Measurements from ENCODE around the gene ENOX1. TPM values are rescaled to one million over a fixed set of nuclear protein-coding genes. Genes with fewer than 3 reads are reported as not detected.

ENOX1 gene
- total RNA-seq, 2 donors from 2014 or later: not detected

DNA sequence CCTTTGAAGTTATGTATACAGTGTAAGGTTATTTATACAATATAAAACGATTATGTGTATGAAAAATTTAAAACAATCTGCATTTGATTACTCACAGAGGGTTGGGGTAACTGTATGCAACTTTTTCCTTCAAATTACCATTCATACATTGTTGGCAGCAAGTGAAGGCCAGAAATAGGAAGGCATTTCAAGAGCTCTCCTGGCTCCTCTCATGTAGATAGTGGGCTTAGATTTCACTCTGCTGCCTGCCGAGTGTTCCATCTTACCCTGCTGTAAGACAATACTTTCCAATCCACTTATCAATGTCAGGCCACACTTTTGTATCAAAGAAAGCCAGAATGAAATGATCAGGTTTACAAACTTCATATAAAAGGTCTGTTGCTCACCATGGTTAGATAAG is 518.1 kb downstream of the ENOX1 start:
- ATAC-seq (no peak), DNase-seq (no peak)
- no peaks in the 10 kb centered on the region for H3K4me1 Mint-ChIP-seq
- no peaks in the 10 kb centered on the region for H3K36me3 Mint-ChIP-seq (ENCODE audit: low read depth)
- peaks cover 60% of the 10 kb centered on the region for H3K27me3 Mint-ChIP-seq
- no peaks in the 10 kb centered on the region for H3K9me3 ChIP-seq (ENCODE audit: control insufficient read depth, low read length, poor library complexity, severe bottlenecking)
- H3K4me3 Mint-ChIP-seq: no peak overlapping the region
- no peak overlapping the region for H3K27ac Mint-ChIP-seq

DNA sequence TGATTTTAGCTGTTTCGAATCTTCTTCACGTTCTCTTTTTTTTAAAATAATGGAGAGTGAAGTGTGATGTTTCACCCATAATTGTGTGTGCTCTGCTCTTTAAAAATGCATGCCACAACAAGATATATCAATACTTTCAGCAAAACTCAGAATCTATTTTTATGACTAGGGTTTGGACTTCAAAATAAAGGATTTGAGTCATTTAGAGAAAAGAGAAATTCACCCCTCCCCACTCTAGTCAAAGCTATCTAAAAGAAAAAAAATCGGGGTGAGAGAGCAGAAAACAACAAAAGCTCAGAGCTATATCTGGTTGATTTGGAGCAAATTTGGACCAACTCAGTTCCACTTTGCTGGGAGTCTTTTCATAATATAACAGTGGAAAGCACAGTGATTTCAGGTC is 518.9 kb downstream of the ENOX1 start:
- ATAC-seq: no peak
- no peak overlapping the region for H3K27ac Mint-ChIP-seq
- no peak for DNase-seq
- H3K36me3 Mint-ChIP-seq (ENCODE audit: low read depth): no peaks in the 10 kb centered on the region
- no peak overlapping the region for H3K4me3 Mint-ChIP-seq
- H3K27me3 Mint-ChIP-seq: peaks cover 53% of the 10 kb centered on the region
- H3K4me1 Mint-ChIP-seq: no peaks in the 10 kb centered on the region
- H3K9me3 ChIP-seq (ENCODE audit: control insufficient read depth, low read length, poor library complexity, severe bottlenecking): no peaks in the 10 kb centered on the region

DNA sequence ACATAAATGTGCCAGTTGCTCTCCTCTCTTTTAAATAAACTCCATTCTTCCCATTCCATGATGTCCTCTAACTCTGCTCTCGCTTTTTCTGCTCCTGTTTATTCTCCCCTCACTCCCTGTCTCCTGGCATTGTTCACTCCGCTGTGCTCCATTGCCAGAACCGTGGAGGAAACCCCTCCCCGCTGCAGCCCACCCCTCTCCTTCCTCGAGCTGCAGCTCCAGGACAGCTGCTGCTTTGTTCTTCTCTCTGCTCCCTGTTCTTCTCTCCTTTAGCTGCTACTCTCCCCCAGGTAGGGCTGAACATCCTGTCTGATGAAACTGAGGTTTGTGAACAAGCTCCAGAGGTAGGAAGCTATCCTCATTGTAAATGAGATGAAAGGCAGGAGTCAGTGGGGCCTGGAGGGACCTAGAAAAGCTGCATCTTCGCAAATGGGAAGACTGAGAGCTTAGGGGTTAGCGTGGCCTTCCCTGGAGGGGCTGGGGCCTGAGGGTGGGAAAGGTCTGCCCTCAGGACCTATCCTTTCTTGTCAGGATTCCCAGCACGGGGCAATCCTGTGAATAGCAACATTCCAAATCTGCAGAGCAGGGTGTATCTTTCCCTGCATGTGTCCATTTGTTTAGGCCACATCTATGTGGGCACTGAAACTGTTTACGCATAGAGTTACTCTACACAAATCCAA is 519.7 kb downstream of the ENOX1 start:
- Mint-ChIP-seq H3K27ac (no peak overlapping the region), H3K36me3 (ENCODE audit: low read depth) (no peaks in the 10 kb centered on the region), H3K27me3 (peaks cover 45% of the 10 kb centered on the region), H3K4me1 (no peaks in the 10 kb centered on the region), H3K4me3 (no peak overlapping the region)
- DNase-seq: no peak
- H3K9me3 ChIP-seq (ENCODE audit: control insufficient read depth, low read length, poor library complexity, severe bottlenecking): no peaks in the 10 kb centered on the region
- no peak for ATAC-seq

DNA sequence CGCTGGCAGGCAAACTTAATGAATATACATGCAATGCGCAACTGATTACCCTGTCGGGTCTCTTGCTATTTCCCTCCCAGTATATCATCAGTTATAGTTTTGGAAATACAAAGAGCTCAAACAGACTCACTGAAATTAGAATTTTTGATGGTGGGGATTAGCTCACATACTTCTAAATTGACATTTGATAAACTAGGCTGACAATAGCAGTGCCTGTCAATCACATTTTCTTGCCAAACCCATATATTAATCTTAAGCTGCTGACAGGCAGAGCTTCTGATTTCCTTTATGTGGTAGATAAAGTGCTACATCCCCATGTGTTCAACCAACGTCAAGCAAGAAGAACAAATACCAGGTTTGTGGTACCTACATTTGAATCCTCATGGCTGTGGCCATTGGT is 521.7 kb downstream of the ENOX1 start:
- H3K27me3 Mint-ChIP-seq: peaks cover 36% of the 10 kb centered on the region

DNA sequence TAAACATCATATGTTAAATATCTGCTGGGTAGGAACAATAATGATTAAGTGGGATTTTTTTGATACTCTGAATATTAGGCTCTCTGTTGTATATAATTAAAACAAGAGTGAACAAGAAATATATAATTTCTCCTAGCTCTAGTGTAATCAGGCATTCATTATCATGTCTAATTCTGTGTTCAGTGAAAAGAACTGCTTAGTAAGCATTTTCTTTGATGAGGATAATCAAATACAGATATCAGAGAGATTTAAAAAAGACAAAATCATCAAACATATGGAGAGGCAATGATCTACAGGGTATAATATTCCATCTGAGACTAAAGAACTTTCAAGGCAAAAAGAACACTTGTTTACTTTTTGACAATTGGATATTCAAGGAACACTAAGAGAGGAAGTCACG is 522.3 kb downstream of the ENOX1 start:
- Mint-ChIP-seq H3K4me3 (no peak overlapping the region), H3K27me3 (peaks cover 36% of the 10 kb centered on the region), H3K36me3 (ENCODE audit: low read depth) (no peaks in the 10 kb centered on the region), H3K27ac (no peak overlapping the region), H3K4me1 (no peaks in the 10 kb centered on the region)
- no peak for DNase-seq
- ATAC-seq: no peak
- H3K9me3 ChIP-seq (ENCODE audit: control insufficient read depth, low read length, poor library complexity, severe bottlenecking): no peaks in the 10 kb centered on the region

More for the DNA sequence above, 521.7 kb downstream of the ENOX1 start:
- H3K4me1 Mint-ChIP-seq: no peaks in the 10 kb centered on the region
- H3K27ac Mint-ChIP-seq: no peak overlapping the region
- no peaks in the 10 kb centered on the region for H3K9me3 ChIP-seq (ENCODE audit: control insufficient read depth, low read length, poor library complexity, severe bottlenecking)
- no peak overlapping the region for H3K4me3 Mint-ChIP-seq
- no peaks in the 10 kb centered on the region for H3K36me3 Mint-ChIP-seq (ENCODE audit: low read depth)
- DNase-seq (no peak), ATAC-seq (no peak)

DNA sequence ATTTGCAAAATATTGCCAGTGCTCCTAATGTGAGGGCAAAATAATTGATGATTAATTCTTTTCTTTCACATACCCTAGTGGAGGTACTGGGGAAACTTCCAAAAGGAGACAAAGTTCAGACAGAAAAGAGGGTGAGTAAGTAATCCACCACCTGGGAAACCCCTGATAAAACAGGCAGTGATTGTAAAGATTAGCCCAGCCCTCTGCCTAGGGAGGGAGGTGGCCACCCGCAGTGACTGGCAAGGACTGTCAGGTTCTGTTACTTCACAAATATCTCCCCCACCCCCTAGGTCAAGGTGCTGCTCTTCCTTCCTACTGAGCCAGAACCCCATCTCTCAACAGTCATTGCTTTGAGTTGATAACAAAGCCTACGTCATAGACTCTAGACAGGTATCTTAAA is 523.7 kb downstream of the ENOX1 start:
- H3K4me3 Mint-ChIP-seq: no peak overlapping the region
- no peaks in the 10 kb centered on the region for H3K9me3 ChIP-seq (ENCODE audit: control insufficient read depth, low read length, poor library complexity, severe bottlenecking)
- DNase-seq: no peak
- no peak for ATAC-seq
- no peaks in the 10 kb centered on the region for H3K36me3 Mint-ChIP-seq (ENCODE audit: low read depth)
- no peak overlapping the region for H3K27ac Mint-ChIP-seq
- H3K4me1 Mint-ChIP-seq: no peaks in the 10 kb centered on the region
- H3K27me3 Mint-ChIP-seq: peaks cover 34% of the 10 kb centered on the region

DNA sequence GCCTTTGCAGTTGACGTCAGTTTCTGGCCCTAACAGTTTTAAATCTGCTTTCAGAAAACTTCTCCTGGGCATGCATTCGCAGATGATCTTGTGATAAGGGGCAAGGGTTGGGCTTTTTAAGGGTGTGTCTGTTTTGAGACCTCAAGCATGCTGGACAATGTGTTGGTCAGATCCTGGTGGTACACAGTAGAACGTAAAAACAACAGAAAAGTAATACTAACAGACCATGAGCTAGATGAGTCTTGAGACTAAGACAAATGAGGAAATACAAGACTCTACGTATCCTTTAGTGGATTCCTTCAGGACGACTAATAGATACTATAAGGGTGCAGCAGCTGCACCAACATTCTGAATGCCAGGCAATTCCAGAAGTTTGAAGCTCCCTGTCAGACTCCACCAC is 525.8 kb downstream of the ENOX1 start:
- Mint-ChIP-seq H3K36me3 (ENCODE audit: low read depth) (no peaks in the 10 kb centered on the region), H3K27ac (no peak overlapping the region), H3K27me3 (peaks cover 30% of the 10 kb centered on the region), H3K4me1 (no peaks in the 10 kb centered on the region), H3K4me3 (no peak overlapping the region)
- no peaks in the 10 kb centered on the region for H3K9me3 ChIP-seq (ENCODE audit: control insufficient read depth, low read length, poor library complexity, severe bottlenecking)
- DNase-seq (no peak), ATAC-seq (no peak)

DNA sequence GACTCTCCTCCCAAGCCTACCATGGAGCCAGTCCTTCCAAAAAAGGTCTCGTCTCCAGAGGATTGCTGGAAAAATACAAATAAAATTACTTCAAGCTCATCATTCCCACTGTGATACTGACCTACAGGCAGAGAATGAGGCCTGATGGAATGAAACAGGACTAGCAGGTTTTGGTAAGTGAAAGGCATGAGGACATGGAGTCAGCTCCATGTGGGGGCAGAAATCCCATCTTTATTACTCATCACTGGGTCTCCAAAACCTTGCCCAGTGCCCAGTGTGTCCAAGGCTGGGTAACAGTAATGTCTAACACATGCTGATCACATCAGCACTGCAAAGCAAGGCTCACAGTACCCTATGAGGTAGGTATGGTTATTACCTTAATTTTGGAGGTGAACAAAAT is 528.0 kb downstream of the ENOX1 start:
- H3K9me3 ChIP-seq (ENCODE audit: control insufficient read depth, low read length, poor library complexity, severe bottlenecking): no peaks in the 10 kb centered on the region
- ATAC-seq: no peak
- Mint-ChIP-seq H3K27me3 (peaks cover 44% of the 10 kb centered on the region), H3K36me3 (ENCODE audit: low read depth) (no peaks in the 10 kb centered on the region), H3K4me1 (no peaks in the 10 kb centered on the region), H3K4me3 (no peak overlapping the region), H3K27ac (no peak overlapping the region)
- DNase-seq: no peak

DNA sequence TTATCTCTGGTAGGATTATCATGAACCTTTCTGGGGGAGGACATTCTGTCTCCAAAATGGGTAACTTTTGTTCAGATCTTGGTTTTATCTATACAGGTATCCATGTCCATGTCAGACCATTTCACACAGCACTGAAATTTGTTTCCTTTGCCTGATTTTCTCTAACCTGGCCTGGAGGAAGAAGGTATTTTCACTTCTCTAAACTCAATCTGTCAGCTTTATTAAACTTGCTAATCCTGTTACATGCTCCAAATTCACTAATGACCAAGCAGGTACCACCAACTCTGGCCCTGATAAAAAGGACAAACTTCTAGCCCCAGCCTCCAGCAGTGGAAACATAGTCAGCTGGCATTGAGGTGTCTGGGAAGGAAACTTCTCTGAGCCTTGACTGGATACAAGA is 529.0 kb downstream of the ENOX1 start:
- Mint-ChIP-seq H3K36me3 (ENCODE audit: low read depth) (no peaks in the 10 kb centered on the region), H3K4me1 (no peaks in the 10 kb centered on the region), H3K4me3 (no peak overlapping the region), H3K27ac (no peak overlapping the region), H3K27me3 (peaks cover 54% of the 10 kb centered on the region)
- no peaks in the 10 kb centered on the region for H3K9me3 ChIP-seq (ENCODE audit: control insufficient read depth, low read length, poor library complexity, severe bottlenecking)
- ATAC-seq: no peak
- no peak for DNase-seq

DNA sequence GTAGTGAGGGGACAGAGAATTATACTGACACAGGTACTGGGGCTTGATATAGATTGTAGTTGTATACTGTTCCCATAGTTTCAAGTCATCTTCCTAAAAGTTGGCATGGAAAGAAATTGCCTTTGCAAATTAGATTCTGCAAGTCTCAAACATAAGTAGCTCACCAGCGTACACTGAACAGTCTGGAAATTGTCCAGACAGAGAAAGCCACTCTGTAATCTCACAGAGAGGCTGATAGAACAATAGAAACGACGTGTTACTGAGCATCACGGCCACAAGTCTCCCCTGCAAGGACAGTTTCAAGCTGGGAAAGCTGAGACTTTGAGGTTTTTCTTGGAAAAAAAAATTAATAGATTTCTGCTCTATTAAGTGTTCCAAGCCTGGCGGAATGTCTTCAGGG is 534.8 kb downstream of the ENOX1 start:
- H3K27me3 Mint-ChIP-seq: peaks cover 62% of the 10 kb centered on the region
- H3K4me3 Mint-ChIP-seq: no peak overlapping the region
- H3K36me3 Mint-ChIP-seq (ENCODE audit: low read depth): no peaks in the 10 kb centered on the region
- no peak overlapping the region for H3K27ac Mint-ChIP-seq
- no peaks in the 10 kb centered on the region for H3K4me1 Mint-ChIP-seq
- DNase-seq: no peak
- H3K9me3 ChIP-seq (ENCODE audit: control insufficient read depth, low read length, poor library complexity, severe bottlenecking): no peaks in the 10 kb centered on the region
- no peak for ATAC-seq

DNA sequence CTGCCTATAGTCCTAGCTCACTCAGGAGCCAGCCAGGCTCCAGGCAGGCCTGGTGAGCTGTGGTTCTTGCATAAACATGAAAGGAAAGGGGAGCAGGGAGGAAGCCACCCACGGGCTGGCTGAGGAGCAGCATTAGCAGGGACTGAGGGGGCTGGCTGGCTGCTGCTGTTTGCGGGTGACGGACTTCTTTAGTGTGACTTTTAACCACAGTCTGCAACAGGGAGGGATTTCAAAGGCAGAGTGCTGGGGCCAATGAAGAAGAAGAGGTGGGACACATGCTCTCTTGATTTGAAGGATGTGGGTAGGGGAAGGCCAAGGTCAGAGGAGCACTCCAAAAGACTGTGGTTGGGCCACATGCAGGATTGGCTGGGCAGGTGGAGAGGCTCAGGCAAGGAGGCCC is 540.4 kb downstream of the ENOX1 start:
- Mint-ChIP-seq H3K4me3 (no peak overlapping the region), H3K4me1 (no peaks in the 10 kb centered on the region), H3K27ac (no peak overlapping the region), H3K36me3 (ENCODE audit: low read depth) (peaks cover 2% of the 10 kb centered on the region), H3K27me3 (peaks cover 40% of the 10 kb centered on the region)
- ATAC-seq: no peak
- no peak for DNase-seq
- no peaks in the 10 kb centered on the region for H3K9me3 ChIP-seq (ENCODE audit: control insufficient read depth, low read length, poor library complexity, severe bottlenecking)

DNA sequence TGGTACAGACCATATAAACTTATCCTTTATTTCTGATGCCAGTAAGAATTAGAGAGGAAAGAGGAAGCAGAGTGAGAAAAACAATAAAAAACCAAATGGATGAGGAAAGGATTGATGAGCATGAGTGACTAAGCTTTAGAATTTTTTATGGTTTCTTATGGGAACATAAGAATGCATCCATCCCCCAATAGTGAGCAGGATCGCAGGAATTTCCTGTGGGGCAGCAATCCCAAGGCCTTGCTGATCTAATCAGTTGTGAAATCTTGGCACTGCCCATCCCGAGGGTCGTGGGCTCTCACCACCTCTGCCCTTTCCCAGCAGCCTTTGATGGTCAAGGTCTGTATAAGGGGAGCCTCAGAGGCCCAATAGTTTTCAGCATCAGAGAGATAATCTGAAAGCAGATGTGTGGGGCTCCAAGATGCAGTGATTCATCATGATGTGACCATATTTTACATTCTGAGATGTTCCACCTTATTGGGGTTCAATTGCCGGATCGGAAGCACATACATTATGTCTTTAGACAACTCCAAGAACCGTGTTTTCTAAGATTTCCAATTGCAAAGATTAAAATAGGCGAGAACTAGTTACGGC is 541.3 kb downstream of the ENOX1 start:
- H3K4me3 Mint-ChIP-seq: no peak overlapping the region
- no peak for DNase-seq
- H3K4me1 Mint-ChIP-seq: no peaks in the 10 kb centered on the region
- ATAC-seq: no peak
- no peak overlapping the region for H3K27ac Mint-ChIP-seq
- H3K27me3 Mint-ChIP-seq: peaks cover 40% of the 10 kb centered on the region
- H3K9me3 ChIP-seq (ENCODE audit: control insufficient read depth, low read length, poor library complexity, severe bottlenecking): no peaks in the 10 kb centered on the region
- H3K36me3 Mint-ChIP-seq (ENCODE audit: low read depth): peaks cover 2% of the 10 kb centered on the region

DNA sequence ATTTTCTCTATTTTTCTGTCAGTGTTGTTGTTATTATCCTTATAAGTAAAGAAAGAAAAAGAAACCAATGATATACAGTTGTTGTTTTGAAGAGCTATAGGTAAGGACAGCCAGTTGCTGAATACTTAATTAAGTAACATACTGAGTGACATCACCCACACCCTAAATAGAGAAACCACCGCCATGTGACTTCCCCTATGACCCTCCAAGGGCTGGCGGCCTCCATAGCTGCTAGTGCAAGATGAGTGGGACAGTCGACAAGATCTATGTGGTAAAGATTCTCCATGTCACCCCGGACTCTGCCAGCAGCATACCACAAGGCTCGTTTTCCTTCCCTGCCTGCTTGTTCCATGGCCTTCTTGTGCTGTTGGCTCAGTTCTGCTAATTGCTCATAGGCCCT is 542.3 kb downstream of the ENOX1 start:
- DNase-seq: no peak
- H3K4me3 Mint-ChIP-seq: no peak overlapping the region
- H3K27me3 Mint-ChIP-seq: peaks cover 38% of the 10 kb centered on the region
- H3K27ac Mint-ChIP-seq: no peak overlapping the region
- H3K9me3 ChIP-seq (ENCODE audit: control insufficient read depth, low read length, poor library complexity, severe bottlenecking): no peaks in the 10 kb centered on the region
- peaks cover 2% of the 10 kb centered on the region for H3K36me3 Mint-ChIP-seq (ENCODE audit: low read depth)
- ATAC-seq: no peak
- no peaks in the 10 kb centered on the region for H3K4me1 Mint-ChIP-seq

DNA sequence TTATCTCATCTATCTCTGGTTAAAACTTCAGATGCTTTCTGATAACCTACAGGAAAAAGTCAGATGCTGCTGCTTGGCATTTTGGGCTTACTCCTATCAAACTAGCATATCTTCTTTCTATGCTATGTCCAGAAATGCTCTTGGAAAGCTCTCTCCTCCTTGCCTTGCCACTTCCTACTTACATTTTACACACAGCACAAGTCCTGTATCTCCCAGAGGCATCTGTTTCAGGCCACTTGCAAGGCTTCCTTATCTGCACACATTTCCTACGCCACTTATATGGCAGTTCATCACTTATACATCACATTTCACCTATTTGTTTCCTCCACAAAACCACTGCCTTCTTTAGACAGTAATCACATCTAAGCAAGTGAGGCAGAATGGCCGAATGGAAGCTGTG is 543.1 kb downstream of the ENOX1 start:
- no peak overlapping the region for H3K27ac Mint-ChIP-seq
- ATAC-seq: no peak
- no peaks in the 10 kb centered on the region for H3K9me3 ChIP-seq (ENCODE audit: control insufficient read depth, low read length, poor library complexity, severe bottlenecking)
- no peak for DNase-seq
- H3K27me3 Mint-ChIP-seq: peaks cover 38% of the 10 kb centered on the region
- H3K36me3 Mint-ChIP-seq (ENCODE audit: low read depth): peaks cover 2% of the 10 kb centered on the region
- H3K4me1 Mint-ChIP-seq: no peaks in the 10 kb centered on the region
- H3K4me3 Mint-ChIP-seq: no peak overlapping the region

Measured in T-helper 17 cell (primary cell).